Activated CD4-positive, alpha-beta T cell treated with anti-CD3 and anti-CD28 coated beads, Interleukin-2, amount 10 ng/mL, durations not matched to agents 7 days and 5 days (primary cell): ENCODE measurements around the gene HLCS. TPM values are rescaled to one million over a fixed set of nuclear protein-coding genes. Genes with fewer than 3 reads are reported as not detected.
"Not testable (repeated sequence)": the region's sequence is repeated elsewhere in the genome, so short reads cannot be mapped to it uniquely, and the experiment has no call there.

Experiments
- CTCF ChIA-PET: fragments of 350-600 bp; sonication (Branson Sonifier 250); formaldehyde crosslinking; loops from one replicate; lab custom pipeline; 2021; ENCODE audit warnings: antibody characterized with exemption; lab: Charles Lee
- POLR2A ChIA-PET: fragments of 350-600 bp; sonication (Branson Sonifier 250); formaldehyde crosslinking; loops from one replicate; lab custom pipeline; 2021; ENCODE audit warnings: antibody characterized with exemption; lab: Charles Lee
- DNase-seq: peaks from one replicate; pipeline ENCODE4 v3.0.0-alpha.2; 2020
- H3K27ac Mint-ChIP-seq: one replicate; pipeline ENCODE4 v1.8.0; 2021; ENCODE audit warnings: mild to moderate bottlenecking, moderate library complexity, mixed read lengths
- H3K27me3 Mint-ChIP-seq: one replicate; pipeline ENCODE4 v1.8.0; 2021; ENCODE audit warnings: mixed read lengths
- H3K36me3 Mint-ChIP-seq: one replicate; pipeline ENCODE4 v1.8.0; 2021; ENCODE audit warnings: low read depth, mixed read lengths
- H3K4me1 Mint-ChIP-seq: one replicate; pipeline ENCODE4 v1.8.0; 2021; ENCODE audit warnings: mixed read lengths
- H3K4me3 Mint-ChIP-seq: one replicate; pipeline ENCODE4 v1.8.0; 2021; ENCODE audit warnings: mild to moderate bottlenecking, moderate library complexity, mixed read lengths
- H3K9me3 Mint-ChIP-seq: one replicate; pipeline ENCODE4 v1.8.0; 2021; ENCODE audit warnings: mixed read lengths
- total RNA-seq, 2 experiments: library from RNA; stranded (reverse); gene quantifications; one replicate each; pipeline ENCODE4 v1.2.3, GENCODE V29; 2021

The HLCS gene
- total RNA-seq, 2 experiments from 2014 or later = 15.8 to 15.9 TPM

- Mint-ChIP-seq H3K27me3 (no peaks in the 10 kb centered on the region), H3K4me3 (no peak overlapping the region), H3K4me1 (peaks cover 5% of the 10 kb centered on the region), H3K9me3 (no peaks in the 10 kb centered on the region), H3K27ac (no peak overlapping the region), H3K36me3 (no peaks in the 10 kb centered on the region)
- no peak for DNase-seq
- ChIA-PET POLR2A (no interaction called here), CTCF (no interaction called here)
Measured at GRCh38 chr21:36834192-36834591, 132.3 kb downstream of the HLCS start.

DNA sequence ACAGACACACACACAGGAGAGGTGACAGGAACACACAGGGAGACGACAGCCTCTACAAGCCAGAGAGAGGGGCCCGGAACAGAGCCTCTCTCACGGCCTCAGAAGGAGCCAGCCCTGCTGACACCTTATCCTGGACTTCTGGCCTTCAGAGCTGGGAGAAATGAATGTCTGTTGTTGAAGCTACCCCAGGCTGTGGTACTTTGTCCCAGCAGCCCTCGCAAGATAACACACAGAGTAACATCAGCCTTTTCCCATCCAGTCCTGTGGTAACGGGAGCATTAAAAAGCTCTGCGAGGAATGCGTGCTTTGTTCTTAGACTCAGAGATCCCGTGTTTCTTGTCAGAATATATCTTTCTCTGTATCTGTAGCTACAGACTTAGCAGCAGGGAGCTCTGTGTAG is 136.4 kb downstream of the HLCS start:
- POLR2A ChIA-PET = no interaction called here
- no peaks in the 10 kb centered on the region for H3K9me3 Mint-ChIP-seq
- no peaks in the 10 kb centered on the region for H3K27me3 Mint-ChIP-seq
- H3K4me1 Mint-ChIP-seq = peaks cover 5% of the 10 kb centered on the region
- no peak overlapping the region for H3K4me3 Mint-ChIP-seq
- H3K27ac Mint-ChIP-seq = no peak overlapping the region
- no peak for DNase-seq
- CTCF ChIA-PET = interaction anchor here (0.8 kb wide), 1 partner anchor 9 kb away, joined by 3 read pairs; no protein-coding TSS in a partner anchor
- H3K36me3 Mint-ChIP-seq = no peaks in the 10 kb centered on the region

DNA sequence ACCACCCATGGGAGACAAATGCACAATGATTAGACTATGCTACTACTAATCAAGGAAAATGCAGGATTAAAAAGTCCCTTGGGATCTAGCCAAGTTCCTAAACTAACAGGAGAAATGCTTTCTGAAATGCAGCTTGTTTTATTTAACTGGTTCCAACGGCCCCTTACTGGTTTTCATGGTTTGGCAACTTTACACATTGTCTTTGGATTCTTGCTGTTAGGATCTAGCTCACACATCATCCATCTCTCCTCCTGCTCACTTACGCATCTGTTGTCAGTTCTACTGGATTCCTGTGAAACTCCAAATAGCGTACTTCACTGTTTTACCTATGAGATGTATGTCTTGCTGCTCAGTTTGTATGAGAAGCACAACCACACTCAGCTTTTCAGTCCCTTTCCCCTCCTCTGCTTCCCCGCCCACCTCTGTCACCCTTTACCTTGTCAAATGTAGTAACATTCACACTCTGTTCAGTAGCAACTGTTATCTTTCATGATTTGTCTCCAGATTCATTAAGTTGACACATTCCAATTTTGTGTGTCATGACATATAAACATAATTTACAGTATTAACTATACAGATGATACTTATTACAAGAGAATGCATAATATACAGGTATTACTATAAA is 137.5 kb downstream of the HLCS start:
- no peaks in the 10 kb centered on the region for H3K36me3 Mint-ChIP-seq
- H3K27ac Mint-ChIP-seq = no peak overlapping the region
- H3K27me3 Mint-ChIP-seq = no peaks in the 10 kb centered on the region
- no peaks in the 10 kb centered on the region for H3K9me3 Mint-ChIP-seq
- CTCF ChIA-PET = no interaction called here
- POLR2A ChIA-PET = no interaction called here
- H3K4me3 Mint-ChIP-seq = no peak overlapping the region
- no peak for DNase-seq
- H3K4me1 Mint-ChIP-seq = peaks cover 5% of the 10 kb centered on the region

- CTCF ChIA-PET = no interaction called here
- no peaks in the 10 kb centered on the region for H3K27me3 Mint-ChIP-seq
- POLR2A ChIA-PET = no interaction called here
Measured at GRCh38 chr21:36828208-36828607, 138.3 kb downstream of the HLCS start.

GRCh38 chr21:36825658-36826057 is 140.8 kb downstream of the HLCS start:
- no peak overlapping the region for H3K4me3 Mint-ChIP-seq
- CTCF ChIA-PET = no interaction called here
- no peak overlapping the region for H3K27ac Mint-ChIP-seq
- no peaks in the 10 kb centered on the region for H3K27me3 Mint-ChIP-seq
- no peaks in the 10 kb centered on the region for H3K9me3 Mint-ChIP-seq
- POLR2A ChIA-PET = no interaction called here
- no peaks in the 10 kb centered on the region for H3K36me3 Mint-ChIP-seq
- no peaks in the 10 kb centered on the region for H3K4me1 Mint-ChIP-seq
- DNase-seq = no peak

More at GRCh38 chr21:36828208-36828607, 138.3 kb downstream of the HLCS start:
- Mint-ChIP-seq H3K27ac (no peak overlapping the region), H3K36me3 (no peaks in the 10 kb centered on the region), H3K9me3 (no peaks in the 10 kb centered on the region), H3K4me3 (no peak overlapping the region), H3K4me1 (peaks cover 5% of the 10 kb centered on the region)
- DNase-seq = no peak

GRCh38 chr21:36821032-36821299 is 145.5 kb downstream of the HLCS start:
- H3K9me3 Mint-ChIP-seq = no peaks in the 10 kb centered on the region
- POLR2A ChIA-PET = no interaction called here
- no peak overlapping the region for H3K4me3 Mint-ChIP-seq
- CTCF ChIA-PET = interaction anchor here (1.6 kb wide), 1 partner anchor 9 kb away, joined by 3 read pairs; no protein-coding TSS in a partner anchor
- H3K27me3 Mint-ChIP-seq = no peaks in the 10 kb centered on the region
- no peak for DNase-seq
- no peaks in the 10 kb centered on the region for H3K4me1 Mint-ChIP-seq
- no peak overlapping the region for H3K27ac Mint-ChIP-seq
- no peaks in the 10 kb centered on the region for H3K36me3 Mint-ChIP-seq

- ChIA-PET POLR2A (no interaction called here), CTCF (interaction anchor here (0.6 to 1.6 kb wide), 2 partner anchors 10 kb away, joined by 3 to 5 read pairs; no protein-coding TSS in a partner anchor)
- H3K27me3 Mint-ChIP-seq = no peaks in the 10 kb centered on the region
- no peak overlapping the region for H3K4me3 Mint-ChIP-seq
- DNase-seq = no peak
- H3K4me1 Mint-ChIP-seq = no peaks in the 10 kb centered on the region
- H3K9me3 Mint-ChIP-seq = no peaks in the 10 kb centered on the region
- no peak overlapping the region for H3K27ac Mint-ChIP-seq
- no peaks in the 10 kb centered on the region for H3K36me3 Mint-ChIP-seq
Measured at GRCh38 chr21:36820176-36821031, 146.1 kb downstream of the HLCS start.

DNA sequence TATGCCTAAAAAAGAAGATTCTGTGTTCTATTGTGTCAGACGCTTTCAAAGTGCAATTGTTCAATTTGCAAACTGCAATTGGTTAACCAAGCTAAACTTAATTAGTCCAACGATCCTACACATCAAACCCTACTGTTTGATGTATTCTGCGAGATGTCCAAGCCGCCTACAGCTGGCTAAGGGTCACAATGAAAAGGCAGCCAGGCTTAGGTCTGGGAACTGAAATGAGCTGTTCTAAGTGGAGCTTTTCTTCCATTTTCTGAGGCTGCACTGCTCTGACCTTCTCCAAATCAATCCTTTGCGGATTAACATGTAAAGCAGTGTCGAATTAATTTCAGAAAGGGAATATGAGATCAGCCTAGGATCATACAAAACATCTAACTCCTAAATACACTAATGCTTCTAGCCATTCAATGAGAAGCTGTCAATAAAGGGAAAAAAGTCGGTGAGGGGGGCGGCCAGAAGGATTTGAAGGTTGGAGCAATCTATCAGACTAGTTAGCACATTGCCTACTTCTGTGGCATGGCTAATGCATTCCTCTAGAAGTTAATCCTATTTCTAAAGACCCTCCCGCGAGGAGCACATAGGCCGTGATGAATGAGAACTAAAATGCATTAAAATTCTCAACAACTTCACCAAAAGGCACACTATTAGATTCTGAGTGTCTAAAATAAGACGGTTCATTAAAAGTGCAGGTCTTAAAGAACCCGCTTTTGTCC is 148.6 kb downstream of the HLCS start:
- no peak for DNase-seq
- no peaks in the 10 kb centered on the region for H3K27me3 Mint-ChIP-seq
- H3K4me3 Mint-ChIP-seq = no peak overlapping the region
- no peaks in the 10 kb centered on the region for H3K4me1 Mint-ChIP-seq
- H3K36me3 Mint-ChIP-seq = no peaks in the 10 kb centered on the region
- ChIA-PET CTCF (no interaction called here), POLR2A (no interaction called here)
- no peaks in the 10 kb centered on the region for H3K9me3 Mint-ChIP-seq
- no peak overlapping the region for H3K27ac Mint-ChIP-seq

DNA sequence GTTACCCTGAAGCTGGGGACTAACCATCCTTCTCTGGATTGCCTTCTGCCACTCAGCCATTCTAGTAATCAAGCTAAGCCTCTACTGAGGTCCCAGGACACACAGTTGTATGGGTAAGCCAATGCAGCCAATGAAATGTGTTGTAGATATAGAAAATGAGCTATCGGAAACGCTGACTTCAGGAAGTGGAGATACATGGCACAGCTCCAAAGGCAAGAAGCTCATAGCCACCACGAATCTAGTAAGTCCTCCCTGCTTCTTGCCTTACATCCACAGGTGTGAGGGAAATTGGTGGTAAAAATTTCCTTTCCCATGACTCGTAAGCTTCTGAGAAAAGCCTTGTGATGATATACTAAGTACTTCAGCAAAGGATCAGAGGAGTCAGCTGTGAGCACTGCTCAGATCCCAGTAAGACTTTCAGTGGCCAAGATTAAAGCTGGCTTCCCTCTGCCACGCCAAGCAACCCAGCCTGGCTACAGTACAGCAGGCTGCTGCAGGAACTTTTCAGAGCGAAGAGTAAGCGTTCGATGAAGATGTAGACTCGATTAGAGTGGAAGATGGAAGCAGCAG is 149.8 kb downstream of the HLCS start:
- H3K27me3 Mint-ChIP-seq = no peaks in the 10 kb centered on the region
- H3K9me3 Mint-ChIP-seq = no peaks in the 10 kb centered on the region
- H3K4me3 Mint-ChIP-seq = no peak overlapping the region
- ChIA-PET CTCF (no interaction called here), POLR2A (no interaction called here)
- no peak for DNase-seq
- no peaks in the 10 kb centered on the region for H3K36me3 Mint-ChIP-seq
- H3K4me1 Mint-ChIP-seq = no peaks in the 10 kb centered on the region
- H3K27ac Mint-ChIP-seq = no peak overlapping the region

DNA sequence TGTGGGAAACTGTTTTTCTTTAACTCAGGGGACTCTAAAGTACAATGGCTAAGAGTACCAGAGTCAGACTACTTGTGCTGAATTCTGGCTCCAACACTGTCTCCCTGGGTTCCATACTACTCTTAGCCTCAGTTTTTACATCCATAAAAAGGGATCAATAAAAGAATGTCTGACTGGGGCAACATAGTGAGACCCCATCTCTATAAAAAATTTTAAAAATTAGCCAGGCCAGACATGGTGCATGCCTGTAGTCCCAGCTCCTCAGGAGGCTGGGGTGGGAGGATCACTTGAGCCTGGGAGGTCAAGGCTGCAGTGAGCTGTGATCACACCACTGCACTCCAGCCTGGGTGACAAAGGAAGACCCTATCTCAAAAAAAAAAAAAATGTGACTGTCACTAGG is 150.4 kb downstream of the HLCS start:
- H3K27ac Mint-ChIP-seq, DNase-seq, H3K4me1 Mint-ChIP-seq, H3K27me3 Mint-ChIP-seq, H3K36me3 Mint-ChIP-seq, POLR2A ChIA-PET, CTCF ChIA-PET, H3K4me3 Mint-ChIP-seq, H3K9me3 Mint-ChIP-seq: not testable (repeated sequence)

GRCh38 chr21:36815284-36815683 is 151.2 kb downstream of the HLCS start:
- POLR2A ChIA-PET = no interaction called here
- Mint-ChIP-seq H3K4me3 (no peak overlapping the region), H3K27me3 (no peaks in the 10 kb centered on the region), H3K4me1 (no peaks in the 10 kb centered on the region), H3K27ac (no peak overlapping the region), H3K36me3 (no peaks in the 10 kb centered on the region), H3K9me3 (no peaks in the 10 kb centered on the region)
- CTCF ChIA-PET = no interaction called here
- no peak for DNase-seq

- H3K9me3 Mint-ChIP-seq = no peaks in the 10 kb centered on the region
- H3K4me3 Mint-ChIP-seq = no peak overlapping the region
- no peaks in the 10 kb centered on the region for H3K4me1 Mint-ChIP-seq
- ChIA-PET POLR2A (no interaction called here), CTCF (no interaction called here)
- no peaks in the 10 kb centered on the region for H3K36me3 Mint-ChIP-seq
- no peak overlapping the region for H3K27ac Mint-ChIP-seq
- no peak for DNase-seq
- no peaks in the 10 kb centered on the region for H3K27me3 Mint-ChIP-seq
Measured at GRCh38 chr21:36813052-36813451, 153.4 kb downstream of the HLCS start.

DNA sequence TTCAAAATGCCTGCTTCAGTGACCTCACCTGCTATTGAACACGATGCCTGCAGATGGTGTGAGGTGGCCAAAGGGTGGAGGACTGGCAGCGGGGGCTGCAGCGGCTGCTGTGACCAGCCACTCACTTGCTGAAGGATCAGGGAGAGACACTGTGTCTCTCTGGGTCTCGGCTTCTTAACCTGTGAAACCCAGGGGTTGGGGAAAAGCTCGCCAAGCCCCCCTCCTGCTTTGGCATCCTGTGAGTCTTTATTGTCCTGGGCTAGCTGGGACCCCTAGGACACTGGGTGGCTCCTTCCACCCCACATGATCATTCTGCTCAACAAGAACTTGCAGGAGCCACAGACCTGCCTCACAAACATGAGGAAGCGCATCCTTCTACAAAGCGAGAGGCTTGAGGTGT is 154.7 kb downstream of the HLCS start:
- ChIA-PET CTCF (interaction anchor here (1.4 kb wide), 1 partner anchor 178 kb away, joined by 3 read pairs; no protein-coding TSS in a partner anchor), POLR2A (no interaction called here)
- no peak overlapping the region for H3K4me3 Mint-ChIP-seq
- DNase-seq = no peak
- no peaks in the 10 kb centered on the region for H3K4me1 Mint-ChIP-seq
- H3K27me3 Mint-ChIP-seq = no peaks in the 10 kb centered on the region
- H3K9me3 Mint-ChIP-seq = no peaks in the 10 kb centered on the region
- no peak overlapping the region for H3K27ac Mint-ChIP-seq
- H3K36me3 Mint-ChIP-seq = no peaks in the 10 kb centered on the region
